Nephron progenitor cell (in vitro differentiated cells): Measurements from ENCODE around the gene KIAA1143.

Experiments
- DNase-seq: peaks from one replicate; pipeline ENCODE4 v3.0.0; 2021
- H3K27ac Mint-ChIP-seq: 2 replicates; pipeline ENCODE4 v1.8.0; 2021; ENCODE audit warnings: mild to moderate bottlenecking, moderate library complexity, mixed read lengths
- H3K27me3 Mint-ChIP-seq: 2 replicates; pipeline ENCODE4 v1.8.0; 2021; ENCODE audit warnings: mild to moderate bottlenecking, low read depth, mixed read lengths; ENCODE audit not compliant: poor library complexity
- H3K36me3 Mint-ChIP-seq: 2 replicates; pipeline ENCODE4 v1.8.0; 2021; ENCODE audit warnings: low read depth, mixed read lengths
- H3K4me1 Mint-ChIP-seq: 2 replicates; pipeline ENCODE4 v1.8.0; 2021; ENCODE audit warnings: mixed read lengths
- H3K4me3 Mint-ChIP-seq: 2 replicates; pipeline ENCODE4 v1.8.0; 2021; ENCODE audit warnings: mild to moderate bottlenecking, moderate library complexity, mixed read lengths
- H3K9me3 Mint-ChIP-seq: 2 replicates; pipeline ENCODE4 v1.8.0; 2021; ENCODE audit warnings: mild to moderate bottlenecking, moderate library complexity, mixed read lengths
- CTCF ChIP-seq: fragments of 200-600 bp; sonication (generic); IDR thresholded peaks from 2 replicates; pipeline ENCODE4 v1.5.0; 2021; ENCODE audit warnings: antibody characterized with exemption

The KIAA1143 gene

DNA sequence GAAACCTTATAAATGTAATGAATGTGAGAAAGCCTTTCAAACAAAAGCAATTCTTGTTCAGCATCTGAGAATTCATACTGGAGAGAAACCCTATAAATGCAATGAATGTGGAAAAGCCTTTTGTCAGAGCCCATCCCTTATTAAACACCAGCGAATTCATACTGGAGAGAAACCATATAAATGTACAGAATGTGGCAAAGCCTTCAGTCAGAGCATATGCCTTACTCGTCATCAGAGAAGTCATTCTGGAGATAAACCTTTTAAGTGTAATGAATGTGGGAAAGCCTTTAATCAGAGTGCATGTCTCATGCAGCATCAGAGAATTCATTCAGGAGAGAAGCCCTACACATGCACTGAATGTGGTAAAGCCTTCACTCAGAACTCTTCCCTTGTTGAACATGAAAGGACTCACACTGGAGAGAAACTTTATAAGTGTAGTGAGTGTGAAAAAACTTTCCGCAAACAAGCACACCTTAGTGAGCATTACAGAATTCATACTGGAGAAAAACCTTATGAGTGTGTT, 26.7 kb downstream of the KIAA1143 start:
- peaks cover 95% of the 10 kb centered on the region for H3K9me3 Mint-ChIP-seq
- peaks cover 2% of the 10 kb centered on the region for H3K27me3 Mint-ChIP-seq
- H3K36me3 Mint-ChIP-seq: peaks cover 89% of the 10 kb centered on the region
- H3K4me1 Mint-ChIP-seq: no peaks in the 10 kb centered on the region
- no peak overlapping the region for H3K27ac Mint-ChIP-seq
- DNase-seq: no peak
- TF ChIP-seq CTCF: no peak
- no peak overlapping the region for H3K4me3 Mint-ChIP-seq

- Mint-ChIP-seq H3K36me3 (peaks cover 60% of the 10 kb centered on the region), H3K4me1 (no peaks in the 10 kb centered on the region), H3K27ac (no peak within 1 kb of the TSS), H3K4me3 (peak within 1 kb of the TSS; percentile 85), H3K27me3 (peaks cover 6% of the 10 kb centered on the region), H3K9me3 (peaks cover 92% of the 10 kb centered on the region)
- peak; percentile 74 for DNase-seq
- TF ChIP-seq CTCF: no peak
Observed at GRCh38 chr3:44729384-44729910, 32.0 kb downstream of the KIAA1143 start, which contains the start of gene ZNF501. Gene ZNF501 (plus strand): TSS chr3:44729635. CDS start chr3:44734422, 4,787 bp downstream.

DNA sequence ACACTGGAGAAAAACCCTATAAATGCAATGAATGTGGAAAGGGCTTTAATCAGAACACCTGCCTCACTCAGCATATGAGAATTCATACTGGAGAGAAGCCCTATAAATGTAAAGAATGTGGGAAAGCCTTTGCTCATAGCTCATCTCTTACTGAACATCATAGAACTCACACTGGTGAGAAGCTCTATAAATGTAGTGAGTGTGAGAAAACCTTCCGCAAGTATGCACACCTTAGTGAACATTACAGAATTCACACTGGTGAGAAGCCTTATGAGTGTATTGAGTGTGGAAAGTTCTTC, 39.4 kb downstream of the KIAA1143 start:
- DNase-seq: no peak
- Mint-ChIP-seq H3K27me3 (peaks cover 5% of the 10 kb centered on the region), H3K27ac (no peak overlapping the region), H3K36me3 (peaks cover 42% of the 10 kb centered on the region), H3K4me1 (no peaks in the 10 kb centered on the region), H3K9me3 (peaks cover 92% of the 10 kb centered on the region), H3K4me3 (no peak overlapping the region)
- TF ChIP-seq CTCF: no peak

DNA sequence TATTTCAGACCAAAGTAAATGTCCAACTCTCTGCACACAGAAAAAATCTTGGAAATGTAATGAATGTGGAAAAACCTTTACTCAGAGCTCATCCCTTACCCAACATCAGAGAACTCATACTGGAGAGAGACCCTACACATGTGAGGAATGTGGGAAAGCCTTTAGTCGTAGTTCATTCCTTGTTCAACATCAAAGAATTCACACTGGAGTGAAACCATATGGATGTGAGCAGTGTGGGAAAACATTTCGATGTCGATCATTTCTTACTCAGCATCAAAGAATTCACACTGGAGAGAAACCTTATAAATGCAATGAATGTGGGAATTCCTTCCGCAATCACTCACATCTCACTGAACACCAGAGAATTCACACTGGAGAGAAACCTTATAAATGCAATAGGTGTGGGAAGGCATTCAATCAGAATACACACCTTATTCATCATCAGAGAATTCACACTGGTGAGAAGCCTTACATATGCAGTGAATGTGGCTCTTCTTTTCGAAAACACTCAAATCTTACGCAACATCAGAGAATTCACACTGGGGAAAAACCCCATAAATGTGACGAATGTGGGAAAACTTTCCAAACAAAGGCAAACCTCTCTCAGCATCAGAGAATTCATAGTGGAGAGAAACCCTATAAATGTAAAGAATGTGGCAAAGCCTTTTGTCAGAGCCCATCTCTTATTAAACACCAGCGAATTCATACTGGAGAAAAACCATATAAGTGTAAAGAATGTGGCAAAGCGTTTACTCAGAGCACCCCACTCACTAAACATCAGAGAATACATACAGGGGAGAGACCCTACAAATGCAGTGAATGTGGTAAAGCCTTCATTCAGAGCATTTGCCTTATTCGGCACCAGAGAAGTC, 40.0 kb downstream of the KIAA1143 start:
- Mint-ChIP-seq H3K27ac (no peak overlapping the region), H3K4me3 (no peak overlapping the region), H3K4me1 (no peaks in the 10 kb centered on the region), H3K9me3 (peaks cover 96% of the 10 kb centered on the region), H3K36me3 (peaks cover 42% of the 10 kb centered on the region), H3K27me3 (peaks cover 5% of the 10 kb centered on the region)
- TF ChIP-seq CTCF: no peak
- DNase-seq: no peak

DNA sequence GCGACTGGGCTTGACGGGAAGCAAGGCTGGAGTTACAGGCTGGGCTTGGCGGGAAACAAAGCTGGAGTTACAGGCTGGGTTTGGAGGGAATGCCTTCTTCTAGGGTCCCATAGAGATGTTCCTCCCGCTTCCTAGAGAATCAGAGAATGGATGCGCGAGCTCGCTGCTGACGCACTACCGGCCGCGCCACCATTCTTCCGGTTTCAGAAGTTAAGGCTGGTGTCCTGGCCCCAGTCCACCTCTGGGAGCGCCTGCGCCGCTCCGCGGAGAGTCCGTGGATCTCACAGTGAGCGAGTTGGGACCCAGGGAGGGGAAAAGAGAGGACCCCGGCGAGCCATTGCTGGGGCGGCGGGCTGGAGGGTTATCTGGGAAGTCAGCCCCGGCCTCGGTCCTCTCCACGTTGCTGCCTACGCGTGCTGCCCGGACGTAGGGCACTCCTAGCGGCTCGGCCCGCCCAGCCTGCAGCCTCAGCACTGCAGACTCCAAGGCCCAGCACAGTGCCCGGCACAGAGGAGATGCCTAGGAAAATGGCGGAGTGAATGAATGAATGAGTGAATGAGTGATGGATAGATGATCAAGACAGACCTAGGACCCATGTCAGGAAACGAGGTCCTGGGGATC, 48.9 kb downstream of the KIAA1143 start, which contains the start of gene ZNF502:
ZNF502 (plus strand) TSS at position 206 of the 621 bp plus-strand sequence. CDS start 7,602 bp downstream, outside the sequence.
- Mint-ChIP-seq H3K4me3 (peak within 1 kb of the TSS; percentile 75), H3K27ac (no peak within 1 kb of the TSS), H3K36me3 (no peaks in the 10 kb centered on the region), H3K27me3 (peaks cover 12% of the 10 kb centered on the region), H3K4me1 (no peaks in the 10 kb centered on the region), H3K9me3 (peaks cover 87% of the 10 kb centered on the region)
- TF ChIP-seq CTCF: no peak
- peak; percentile 4 for DNase-seq
